SHP77 treated with DMSO at 0.1 percent for 48 hours (cell line): ENCODE measurements around the gene PLCL2.
"Not testable (repeated sequence)": the region's sequence is repeated elsewhere in the genome, so short reads cannot be mapped to it uniquely, and the experiment has no call there.

Experiments
- DNase-seq: peaks from one replicate; lab custom pipeline; 2025; lab: John Stamatoyannopoulos, UW

PLCL2 gene

GRCh38 chr3:16961621-16962205 is 77.0 kb downstream of the PLCL2 start:
- DNase-seq: no peak

GRCh38 chr3:16975083-16975482 is 90.3 kb downstream of the PLCL2 start:
- DNase-seq: no peak

- no peak for DNase-seq
These were observed 93.6 kb downstream of the PLCL2 start for GRCh38 chr3:16978234-16978920.

- DNase-seq: no peak
These were observed 94.1 kb downstream of the PLCL2 start for GRCh38 chr3:16978921-16979271.

GRCh38 chr3:16979769-16980515 is 95.2 kb downstream of the PLCL2 start:
- DNase-seq: not testable (repeated sequence)

GRCh38 chr3:16980526-16980925 is 95.8 kb downstream of the PLCL2 start:
- DNase-seq: not testable (repeated sequence)

- no peak for DNase-seq
These were observed 97.7 kb downstream of the PLCL2 start for GRCh38 chr3:16982460-16982859.

GRCh38 chr3:16985608-16986007 is 100.9 kb downstream of the PLCL2 start:
- DNase-seq: no peak

GRCh38 chr3:16987141-16987540 is 102.4 kb downstream of the PLCL2 start:
- no peak for DNase-seq

- DNase-seq: no peak
These were observed 105.4 kb downstream of the PLCL2 start for GRCh38 chr3:16990163-16990562.

GRCh38 chr3:16992198-16992597 is 107.4 kb downstream of the PLCL2 start:
- DNase-seq: no peak

GRCh38 chr3:16993227-16993626 is 108.5 kb downstream of the PLCL2 start:
- DNase-seq: no peak

GRCh38 chr3:16994854-16995525 is 110.2 kb downstream of the PLCL2 start:
- DNase-seq: no peak

- DNase-seq: no peak
These were observed 110.8 kb downstream of the PLCL2 start for GRCh38 chr3:16995601-16996000.

- no peak for DNase-seq
These were observed 113.6 kb downstream of the PLCL2 start for GRCh38 chr3:16998236-16998923.

GRCh38 chr3:16999161-16999560 is 114.4 kb downstream of the PLCL2 start:
- no peak for DNase-seq

- DNase-seq: no peak
These were observed 115.1 kb downstream of the PLCL2 start for GRCh38 chr3:16999871-17000270.

- DNase-seq: no peak
These were observed 118.7 kb downstream of the PLCL2 start for GRCh38 chr3:17003457-17003856.

- no peak for DNase-seq
These were observed 121.5 kb downstream of the PLCL2 start for GRCh38 chr3:17006132-17006852.

GRCh38 chr3:17007284-17007683 is 122.5 kb downstream of the PLCL2 start:
- no peak for DNase-seq

GRCh38 chr3:17009826-17010225 is 125.1 kb downstream of the PLCL2 start:
- DNase-seq: no peak
